HG03175 (cell line): ENCODE measurements around the gene MXRA8.
A peak's percentile ranks its signal among the peaks of the same experiment; 100 is the strongest.
"Not testable (repeated sequence)": the region's sequence is repeated elsewhere in the genome, so short reads cannot be mapped to it uniquely, and the experiment has no call there.

Experiments
- ATAC-seq: cut with Tn5 transposase; IDR thresholded peaks from one replicate; pipeline ENCODE4 v1.9.1; 2021; ENCODE audit warnings: mild to moderate bottlenecking, moderate library complexity; ENCODE audit not compliant: unreplicated experiment

The MXRA8 gene

GRCh38 chr1:1324524-1325287 lies 33.6 kb downstream of the MXRA8 start, which contains the start of the genes CPTP and INTS11:
CPTP (plus strand) TSS chr1:1324802; CDS start chr1:1326911, 2,109 bp downstream.
INTS11 (minus strand) TSS chr1:1324660; CDS start chr1:1324608, 52 bp downstream.
- ATAC-seq: peak; percentile 81

GRCh38 chr1:1324084-1324523 lies 34.3 kb downstream of the MXRA8 start:
- no peak for ATAC-seq

DNA sequence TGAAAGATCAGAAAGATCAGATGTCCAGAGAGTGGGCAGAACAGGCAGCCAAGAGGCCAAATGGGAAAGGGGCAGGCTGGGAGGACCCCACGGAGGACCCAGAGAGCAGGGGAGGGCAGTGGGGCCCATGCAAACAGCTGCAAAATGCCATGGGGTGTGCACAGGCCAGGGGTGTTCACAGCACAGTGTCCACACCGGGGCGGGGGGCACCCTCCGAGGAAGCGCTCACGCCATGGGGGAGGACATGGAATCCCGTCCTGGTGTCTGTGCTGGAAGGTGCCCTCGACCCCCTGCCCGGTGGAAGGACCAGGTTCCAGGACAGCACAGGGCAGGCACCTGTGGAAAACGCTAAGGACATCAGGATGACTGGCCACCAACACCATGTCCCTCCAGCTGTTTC lies 35.4 kb downstream of the MXRA8 start:
- no peak for ATAC-seq

GRCh38 chr1:1322418-1322817 lies 35.9 kb downstream of the MXRA8 start:
- no peak for ATAC-seq

GRCh38 chr1:1321477-1321876 lies 36.9 kb downstream of the MXRA8 start:
- no peak for ATAC-seq

DNA sequence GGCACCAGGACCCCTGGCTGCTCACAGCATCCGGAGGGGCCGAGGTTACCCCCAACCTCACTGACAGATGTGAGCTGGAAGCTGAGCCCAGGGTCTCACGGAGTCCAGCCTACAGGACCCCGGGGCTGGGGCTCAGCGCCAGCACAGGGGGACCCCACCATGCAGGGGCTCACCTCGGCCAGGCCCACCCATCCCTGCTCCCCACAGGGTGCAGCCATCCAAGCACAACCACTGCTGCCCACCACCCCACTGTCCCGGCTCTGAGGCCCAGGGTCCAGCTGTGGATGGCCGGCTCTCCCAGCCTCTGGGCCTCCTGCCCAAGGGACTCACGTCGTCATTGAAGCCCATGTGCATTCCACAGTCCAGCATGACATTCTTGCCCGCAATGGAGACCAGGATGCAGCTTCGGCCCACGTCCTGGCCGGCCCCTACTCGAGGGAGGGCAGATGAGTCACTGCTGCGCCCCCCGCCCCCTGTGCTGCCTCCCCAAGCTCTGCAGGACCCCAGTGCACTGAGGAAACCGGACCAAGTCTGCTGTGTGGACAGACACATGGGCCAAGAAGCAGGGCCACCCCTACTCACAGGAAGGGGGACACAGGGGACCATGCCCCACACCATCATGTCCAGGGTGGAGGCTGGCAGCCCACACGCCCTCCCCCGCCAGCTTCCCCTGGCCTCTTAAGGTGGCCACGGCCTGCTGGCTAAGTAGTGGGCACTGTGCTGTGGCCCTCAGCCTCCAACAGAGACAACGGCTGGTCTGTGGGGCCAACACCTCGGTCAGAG lies 37.5 kb downstream of the MXRA8 start:
- ATAC-seq: no peak

GRCh38 chr1:1319646-1319941 lies 38.8 kb downstream of the MXRA8 start:
- no peak for ATAC-seq

GRCh38 chr1:1318777-1319645 lies 39.3 kb downstream of the MXRA8 start:
- ATAC-seq: no peak

DNA sequence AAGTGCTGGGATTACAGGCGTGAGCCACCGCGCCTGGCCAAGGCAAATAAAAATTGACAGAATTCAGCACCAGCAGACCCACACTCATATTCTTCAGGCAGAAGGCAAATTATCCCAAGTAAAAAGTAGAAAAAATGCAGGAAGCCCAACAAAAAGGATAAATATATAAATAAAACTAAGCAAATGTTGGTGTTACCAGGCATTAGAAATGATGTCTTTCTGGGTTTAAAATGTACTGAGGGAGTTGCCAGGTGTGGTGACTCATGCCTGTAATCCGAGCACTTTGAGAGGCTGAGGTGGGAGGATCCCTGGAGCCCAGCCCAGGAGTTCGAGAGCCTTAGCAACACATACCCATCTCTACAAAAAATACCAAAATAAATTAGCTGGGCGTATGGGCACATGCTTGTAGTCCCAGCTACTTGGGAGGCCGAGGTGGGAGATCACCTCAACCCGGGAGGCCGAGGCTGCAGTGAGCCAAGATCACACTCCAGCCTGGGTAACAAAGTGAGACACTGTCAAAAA lies 40.2 kb downstream of the MXRA8 start:
- ATAC-seq: no peak

DNA sequence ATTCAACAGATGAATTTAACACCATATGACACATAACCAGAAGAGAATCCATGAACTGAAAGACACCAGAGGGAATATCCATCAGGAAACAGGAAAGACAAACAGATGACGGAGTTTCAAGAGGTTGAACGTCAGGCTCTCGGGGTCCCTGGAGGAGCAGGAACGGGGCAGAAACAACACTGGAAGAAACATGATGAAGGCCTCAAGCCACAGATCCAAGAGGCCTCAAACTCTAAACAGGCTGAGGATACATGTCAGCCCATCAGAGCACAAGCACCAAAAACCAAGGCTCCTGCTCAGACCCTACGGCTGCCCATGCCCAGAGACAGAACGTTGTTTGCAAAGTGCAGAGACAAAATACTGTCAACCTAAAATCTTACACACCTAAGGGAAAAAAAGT lies 40.9 kb downstream of the MXRA8 start:
- ATAC-seq: no peak

GRCh38 chr1:1316199-1316598 lies 42.2 kb downstream of the MXRA8 start:
- not testable (repeated sequence) for ATAC-seq

- ATAC-seq: no peak
These were observed 42.9 kb downstream of the MXRA8 start for GRCh38 chr1:1315435-1315954.

DNA sequence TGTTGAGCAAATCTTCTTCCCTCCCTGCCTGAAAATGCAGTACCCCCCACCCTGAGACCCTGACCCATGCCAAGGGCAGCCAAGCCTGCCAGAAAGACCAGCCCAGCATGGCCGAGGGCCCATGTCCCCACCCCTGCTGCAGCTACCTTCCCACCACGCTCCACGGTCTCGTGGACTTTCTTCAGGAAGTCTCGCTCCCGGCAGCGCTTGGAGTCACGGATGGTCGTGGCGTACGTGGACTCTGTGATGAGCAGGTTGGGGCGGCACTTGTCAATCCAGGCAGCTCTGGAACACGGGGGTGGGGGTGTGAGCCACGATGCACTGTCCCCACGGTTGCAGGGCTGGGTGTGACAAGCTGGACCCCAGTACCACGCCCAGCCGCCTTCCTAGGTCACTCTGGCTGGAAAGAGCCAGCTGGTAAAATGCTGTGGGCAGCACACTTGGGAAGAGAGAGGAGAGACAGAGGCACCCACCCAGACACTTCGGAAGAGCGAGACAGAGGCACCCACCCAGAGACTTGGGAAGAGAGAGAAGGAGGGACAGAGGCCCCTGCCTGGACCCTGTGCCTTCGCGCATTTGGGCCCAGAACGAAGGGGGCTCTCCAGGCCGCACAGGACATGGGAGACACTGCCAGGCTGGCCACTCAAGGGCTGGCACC lies 43.5 kb downstream of the MXRA8 start:
- ATAC-seq: no peak

DNA sequence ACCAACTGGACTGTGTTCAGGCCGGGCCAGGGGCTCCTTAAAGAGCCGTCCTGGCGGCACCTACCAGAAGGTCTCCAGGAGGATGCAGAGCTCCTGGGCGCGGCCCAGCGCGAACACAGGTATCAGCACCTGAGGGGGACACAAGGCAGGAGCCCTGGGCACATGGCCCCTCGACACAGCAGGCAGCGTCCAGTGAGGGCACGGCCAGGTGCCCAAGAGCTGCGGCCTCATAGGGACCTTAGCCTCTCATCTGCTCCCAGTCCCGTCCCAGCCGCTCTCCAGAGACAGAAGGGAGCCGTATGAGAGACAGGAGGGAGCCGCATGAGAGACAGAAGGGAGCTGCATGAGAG lies 44.1 kb downstream of the MXRA8 start:
- ATAC-seq: no peak

GRCh38 chr1:1313500-1314236 lies 44.7 kb downstream of the MXRA8 start:
- ATAC-seq: no peak

DNA sequence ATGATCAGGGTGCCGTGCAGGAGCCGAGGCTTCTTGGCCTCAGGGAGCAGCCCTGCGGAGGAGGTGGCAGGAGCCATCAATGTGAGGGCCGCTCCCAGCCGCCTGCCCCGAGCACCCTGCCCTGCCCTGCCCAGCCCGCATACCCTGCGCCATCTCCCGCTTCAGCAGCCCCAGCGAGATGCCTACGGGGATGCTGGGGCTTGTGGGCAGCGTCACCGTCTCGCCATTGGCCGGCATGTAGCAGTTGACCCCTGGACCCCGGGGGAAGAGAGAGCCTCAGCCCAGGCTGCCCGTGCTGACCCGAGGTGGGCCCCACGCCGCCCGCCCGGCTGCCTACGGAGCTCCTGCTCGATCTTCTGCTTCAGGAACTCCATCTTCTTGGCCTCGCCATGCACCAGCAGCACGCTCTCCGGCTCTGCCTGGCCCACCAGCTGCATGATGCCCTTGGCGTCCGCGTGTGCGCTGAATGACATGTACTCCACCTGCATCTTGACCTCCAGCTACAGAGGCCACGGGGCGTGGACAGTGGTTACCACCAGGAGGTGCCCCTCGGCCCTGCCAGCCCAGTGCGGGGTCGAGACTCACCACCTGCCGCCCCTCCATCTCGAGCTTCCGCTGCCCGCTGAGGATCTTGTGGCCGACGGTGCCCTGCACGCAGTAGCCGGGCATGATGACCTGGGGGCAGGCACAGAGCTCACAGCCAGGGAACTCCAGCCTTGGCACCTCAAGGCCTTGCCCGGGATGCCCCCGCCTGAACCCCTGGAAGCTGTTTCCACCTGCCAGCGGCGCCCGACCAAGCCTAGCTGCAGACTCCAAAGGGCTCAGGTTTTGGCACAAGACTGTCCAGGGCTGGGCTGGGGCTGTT lies 45.7 kb downstream of the MXRA8 start:
- no peak for ATAC-seq

DNA sequence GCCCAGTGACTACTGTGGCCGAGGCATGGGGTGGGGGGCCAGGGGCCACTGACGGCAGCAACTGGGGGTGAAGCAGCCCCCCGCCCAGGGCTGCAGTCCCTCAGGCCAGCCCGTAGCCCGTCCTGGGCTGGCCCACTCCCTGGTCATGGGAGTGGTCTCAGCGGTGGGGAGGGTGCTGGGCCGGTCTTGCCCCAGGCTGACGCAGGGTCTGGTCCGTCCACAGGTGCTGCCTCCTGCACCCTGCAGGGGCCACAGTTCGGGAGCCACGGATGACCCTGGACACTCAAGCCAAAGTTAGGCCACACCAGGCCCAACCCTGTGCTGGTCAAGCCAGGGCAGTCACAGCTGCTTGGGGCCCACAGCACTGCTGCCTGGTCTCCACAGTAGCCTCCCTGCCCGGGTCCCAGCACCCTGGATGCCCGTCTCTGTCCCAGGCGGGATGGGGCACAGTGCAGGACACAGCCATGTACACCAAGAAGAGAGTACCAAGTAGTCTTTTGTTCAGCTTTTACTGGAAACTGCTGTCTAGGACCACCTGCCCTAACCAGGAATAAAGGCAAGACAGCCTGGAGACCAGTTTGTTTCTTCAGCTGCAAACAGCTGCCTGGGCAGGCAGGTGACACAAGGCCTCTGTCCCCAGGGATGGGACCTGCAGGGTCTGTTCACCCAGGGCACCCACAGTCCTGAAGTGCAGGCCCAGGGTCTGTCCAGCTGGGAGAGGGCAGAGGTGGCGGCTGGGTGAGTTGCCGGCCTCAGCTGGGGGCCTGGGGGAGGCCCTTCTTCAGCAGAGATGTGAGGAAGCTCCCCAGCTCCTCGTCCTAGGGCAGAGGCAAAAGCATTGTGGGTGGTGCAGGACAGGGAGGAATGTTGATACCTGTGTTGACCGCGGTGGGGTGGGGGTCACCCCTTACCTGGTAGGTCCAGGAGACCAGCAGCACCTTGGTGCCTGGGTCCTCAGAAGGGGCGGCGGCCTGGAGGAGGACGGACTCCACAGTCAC lies 46.9 kb downstream of the MXRA8 start:
- no peak for ATAC-seq
